SIG-M5 treated with dmso at 0.1 percent for 504 hours (cell line): ENCODE measurements around the gene NIPSNAP2.
"Not testable (repeated sequence)": the region's sequence is repeated elsewhere in the genome, so short reads cannot be mapped to it uniquely, and the experiment has no call there.

Experiments used
- DNase-seq: peaks from one replicate; lab custom pipeline; 2025; ENCODE audit not compliant: unreplicated experiment; lab: John Stamatoyannopoulos, UW

Gene NIPSNAP2

GRCh38 chr7:55975988-55976633 lies 11.7 kb downstream of the NIPSNAP2 start:
- no peak for DNase-seq

GRCh38 chr7:55977831-55978230 lies 13.4 kb downstream of the NIPSNAP2 start:
- no peak for DNase-seq

DNA sequence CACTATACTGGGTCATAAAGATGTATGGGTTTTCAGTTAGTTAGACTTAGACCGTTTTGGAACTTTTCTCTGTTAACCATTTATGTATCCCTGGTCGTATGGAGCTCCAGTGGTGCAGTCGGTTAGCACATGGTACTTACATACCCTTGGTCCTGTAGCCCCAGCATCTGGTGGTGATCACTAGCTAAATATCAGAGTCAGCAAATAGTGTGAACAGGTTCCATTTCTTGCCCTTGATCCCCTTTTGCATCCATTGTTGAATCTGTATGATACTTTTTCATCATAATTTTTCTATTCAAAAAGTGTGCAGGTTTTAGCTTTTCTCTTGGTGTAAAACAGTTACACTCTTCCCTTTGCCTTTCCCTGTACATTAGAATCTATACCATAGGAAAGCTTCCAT lies 15.9 kb downstream of the NIPSNAP2 start:
- DNase-seq = no peak

- no peak for DNase-seq
Observed at GRCh38 chr7:55983537-55983936, 19.2 kb downstream of the NIPSNAP2 start.

- DNase-seq = no peak
Observed at GRCh38 chr7:55992346-55992745, 28.0 kb downstream of the NIPSNAP2 start.

DNA sequence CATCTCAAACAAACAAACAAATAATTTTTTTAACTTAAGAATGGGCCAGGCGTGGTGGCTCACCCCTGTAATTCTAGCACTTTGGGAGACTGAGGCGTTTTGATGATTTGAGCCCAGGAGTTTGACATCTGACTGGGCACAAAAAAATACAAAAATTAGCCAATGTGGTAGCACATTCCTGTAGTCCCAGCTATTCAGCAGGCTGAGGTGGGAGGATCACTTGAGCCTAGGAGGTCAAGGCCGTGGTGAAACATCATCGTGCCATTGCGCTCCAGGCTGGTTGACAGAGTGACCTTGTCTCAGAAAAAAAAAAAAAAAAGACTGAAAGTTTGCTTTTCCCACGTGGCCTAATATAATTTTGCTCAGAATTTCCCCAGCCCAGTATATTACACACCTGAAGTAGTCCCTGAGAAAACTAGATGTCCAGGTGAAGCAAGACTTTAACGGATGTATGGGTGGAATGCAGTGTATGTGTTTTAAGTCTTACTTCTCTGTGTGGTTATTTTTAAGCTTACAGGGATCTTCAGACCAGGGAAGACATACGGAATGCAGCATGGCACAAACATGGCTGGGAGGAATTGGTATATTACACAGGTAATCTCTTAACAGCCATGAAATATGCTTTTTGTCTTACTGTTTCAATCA lies 32.6 kb downstream of the NIPSNAP2 start:
- DNase-seq = no peak

DNA sequence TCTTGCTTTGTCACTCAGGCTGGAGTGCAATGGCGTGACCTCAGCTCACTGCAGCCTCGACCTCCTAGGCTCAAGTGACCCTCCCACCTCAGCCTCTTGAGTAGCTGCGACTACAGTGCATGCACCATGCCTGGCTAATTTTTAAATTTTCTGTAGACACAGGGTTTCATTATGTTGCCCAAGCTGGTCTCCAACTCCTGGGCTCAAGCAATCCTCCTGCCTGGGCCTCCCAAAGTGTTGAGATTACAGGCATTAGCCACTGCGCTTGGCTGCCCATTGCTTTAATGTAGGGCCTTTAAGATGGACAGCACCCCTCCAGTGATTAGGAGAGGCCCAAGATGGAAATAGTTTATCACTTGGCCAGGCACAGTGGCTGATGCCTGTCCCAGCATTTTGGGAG lies 39.4 kb downstream of the NIPSNAP2 start:
- DNase-seq = no peak

DNA sequence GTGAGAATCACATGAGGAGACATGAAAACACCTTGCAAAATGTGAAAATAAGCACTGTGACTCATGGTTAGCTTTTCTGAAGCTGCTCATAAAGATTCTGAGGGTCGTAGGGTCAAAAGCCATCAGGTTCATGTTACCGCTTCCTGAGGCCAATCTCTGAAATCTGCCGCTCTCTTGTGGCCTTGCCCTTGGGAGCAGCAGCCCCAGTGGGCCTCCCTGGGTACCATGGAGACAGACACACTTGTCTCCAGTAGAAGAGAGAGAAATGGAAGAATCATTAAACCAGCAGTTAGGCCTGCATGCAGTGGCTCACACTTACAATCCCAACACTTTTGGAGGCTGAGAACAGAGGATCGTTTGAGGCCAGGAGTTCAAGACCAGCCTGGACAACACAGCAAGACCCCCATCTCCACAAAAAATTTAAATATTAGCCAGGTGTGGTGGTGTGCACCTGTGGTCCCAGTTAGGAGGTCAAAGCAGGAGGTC lies 42.8 kb downstream of the NIPSNAP2 start:
- DNase-seq = no peak

- DNase-seq = no peak
Observed at GRCh38 chr7:56007891-56008290, 43.5 kb downstream of the NIPSNAP2 start.

GRCh38 chr7:56009695-56010094 lies 45.3 kb downstream of the NIPSNAP2 start:
- no peak for DNase-seq

DNA sequence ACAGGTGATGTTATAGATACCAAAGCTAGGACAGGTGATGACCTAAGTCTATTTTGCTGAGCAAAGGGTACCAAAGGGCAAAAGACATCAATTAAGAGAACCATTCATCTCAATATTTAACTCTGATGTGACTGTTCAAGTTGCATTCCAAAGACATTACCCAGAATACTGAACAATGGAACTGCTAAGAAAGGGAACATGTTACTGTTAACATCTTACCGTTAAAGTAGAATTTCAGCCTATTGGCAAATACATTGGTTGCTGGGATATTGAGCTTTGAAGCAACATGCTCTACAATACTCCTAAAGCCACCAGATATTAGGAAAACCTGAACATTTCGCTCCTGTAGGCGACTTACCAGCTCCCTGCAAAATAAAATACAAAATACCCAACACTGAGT lies 52.6 kb downstream of the NIPSNAP2 start:
- DNase-seq = not testable (repeated sequence)

- DNase-seq = no peak
Observed at GRCh38 chr7:56019501-56019900, 55.1 kb downstream of the NIPSNAP2 start.

DNA sequence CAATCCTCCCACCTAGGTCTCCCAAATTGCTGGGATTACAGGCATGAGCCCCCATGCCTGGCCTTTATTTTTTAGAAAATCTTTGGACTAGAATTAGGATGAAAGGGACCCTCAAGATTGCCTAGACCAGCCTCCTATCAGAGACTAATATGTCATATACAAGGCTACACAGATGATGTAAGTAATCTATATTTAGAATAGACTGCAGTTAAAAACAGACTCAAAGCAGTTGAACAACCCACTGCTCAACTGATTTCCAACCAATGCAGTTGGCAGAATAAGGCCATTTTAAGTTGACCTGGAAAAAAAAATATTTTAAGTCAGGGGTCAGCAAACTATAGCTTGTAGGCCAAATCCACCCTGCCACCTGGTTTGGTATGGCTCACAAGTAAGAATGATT lies 59.1 kb downstream of the NIPSNAP2 start:
- no peak for DNase-seq

DNA sequence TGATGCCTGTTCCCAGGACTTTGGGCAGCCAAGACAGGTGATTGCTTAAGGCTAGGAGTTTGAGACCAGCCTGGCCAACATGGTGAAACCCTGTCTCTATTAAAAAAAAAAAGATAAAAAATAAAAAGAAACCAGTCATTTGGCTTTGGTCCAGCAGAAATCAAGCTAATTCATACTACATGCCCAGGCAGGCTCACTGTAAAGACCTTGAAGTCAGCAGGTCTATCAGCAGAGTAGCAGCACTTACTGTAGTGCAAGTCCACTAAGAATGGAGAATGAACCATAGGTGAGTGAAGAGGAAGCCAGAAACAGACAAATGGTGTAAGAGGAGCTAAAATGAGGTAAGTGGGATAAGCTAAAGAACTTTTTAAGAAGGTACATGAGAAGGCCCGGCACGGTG lies 62.2 kb downstream of the NIPSNAP2 start:
- no peak for DNase-seq

- no peak for DNase-seq
Observed at GRCh38 chr7:56028942-56029630, 64.7 kb downstream of the NIPSNAP2 start.

DNA sequence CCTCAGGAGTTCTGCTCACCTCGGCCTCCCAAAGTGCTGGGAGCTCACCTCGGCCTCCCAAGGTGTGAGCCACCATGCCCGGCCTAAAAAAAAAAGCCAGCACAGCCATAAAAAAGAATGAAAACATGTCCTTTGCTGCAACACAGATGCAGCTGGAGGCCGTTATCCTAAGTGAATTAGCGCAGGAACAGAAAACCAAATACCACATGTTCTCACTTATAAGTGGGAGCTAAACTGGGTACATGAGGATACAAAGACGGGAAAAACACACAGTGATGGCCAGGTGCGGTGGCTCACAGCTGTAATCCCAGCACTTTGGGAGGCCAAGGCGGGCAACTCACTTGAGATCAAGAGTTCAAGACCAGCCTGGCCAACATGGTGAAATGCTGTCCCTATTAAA lies 66.0 kb downstream of the NIPSNAP2 start:
- DNase-seq = no peak

- not testable (repeated sequence) for DNase-seq
Observed at GRCh38 chr7:56031556-56031955, 67.2 kb downstream of the NIPSNAP2 start.

DNA sequence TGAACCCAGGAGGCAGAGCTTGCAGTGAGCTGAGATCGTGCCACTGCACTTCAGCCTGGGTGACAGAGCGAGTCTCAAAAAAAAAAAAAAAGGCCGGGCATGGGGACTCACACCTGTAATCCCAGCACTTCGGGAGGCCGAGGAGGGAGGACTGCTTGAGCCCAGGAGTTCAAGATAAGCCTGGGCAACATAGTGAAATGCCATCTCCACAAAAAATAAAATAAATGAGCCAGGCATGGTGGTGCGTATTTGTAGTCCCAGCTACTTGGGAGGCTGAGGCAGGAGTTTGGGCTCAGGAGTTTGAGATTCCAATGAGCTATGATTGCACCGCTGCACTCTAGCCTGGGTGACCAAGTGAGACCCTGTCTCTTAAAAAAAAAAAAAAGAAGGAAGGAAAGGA lies 68.2 kb downstream of the NIPSNAP2 start:
- not testable (repeated sequence) for DNase-seq

GRCh38 chr7:56033671-56034432 lies 69.5 kb downstream of the NIPSNAP2 start:
- peak; percentile 81 for DNase-seq

- DNase-seq = no peak
Observed at GRCh38 chr7:56040730-56041129, 76.3 kb downstream of the NIPSNAP2 start.

DNA sequence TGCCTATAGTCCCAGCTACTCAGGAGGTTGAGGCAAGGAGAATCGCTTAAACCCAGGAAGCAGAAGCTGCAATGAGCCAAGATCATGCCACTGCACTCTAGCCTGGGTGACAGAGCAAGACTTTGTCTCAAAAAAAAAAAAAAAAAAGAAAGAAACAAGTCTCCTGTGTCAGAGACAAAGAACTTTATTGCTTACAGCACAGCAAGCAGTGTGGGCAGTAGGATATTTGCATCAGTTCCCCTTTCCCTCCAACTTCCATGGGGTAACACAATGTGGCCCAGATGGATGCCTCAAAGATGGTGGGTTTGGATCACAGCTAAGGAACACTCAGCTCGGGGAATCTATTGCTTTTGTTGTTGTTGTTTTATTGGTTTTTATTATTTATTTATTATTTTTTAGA lies 81.4 kb downstream of the NIPSNAP2 start:
- DNase-seq = peak; percentile 23
